Transverse colon (tissue), 4 donors: ENCODE data around the gene IFNG. TPM values are rescaled to one million over a fixed set of nuclear protein-coding genes. Genes with fewer than 3 reads are reported as not detected.
A peak's percentile ranks its signal among the peaks of the same experiment; 100 is the strongest.

ENCODE experiments used
- DNase-seq: peaks from one replicate; pipeline ENCODE4 v3.0.0-alpha.2; 2019
- H3K27ac ChIP-seq, 4 donors: fragments of 200-600 bp; sonication (generic); 2 replicates each; pipeline ENCODE4 v1.5.1; 2016 to 2018; ENCODE audit warnings: inconsistent platforms in 4 of 4
- H3K27me3 ChIP-seq: fragments of 200-600 bp; sonication (generic); 2 replicates; pipeline ENCODE4 v1.5.1; 2017; ENCODE audit warnings: inconsistent platforms
- H3K36me3 ChIP-seq, 4 donors: fragments of 200-600 bp; sonication (generic); 2 replicates each; pipeline ENCODE4 v1.5.1; 2017 to 2019; ENCODE audit warnings: inconsistent platforms in 4 of 4
- H3K4me1 ChIP-seq, 4 donors: fragments of 200-600 bp; sonication (generic); 2 replicates each; pipeline ENCODE4 v1.5.1; 2017 to 2020; ENCODE audit warnings: inconsistent platforms in 4 of 4
- H3K4me3 ChIP-seq, 4 donors: fragments of 200-600 bp; sonication (generic); 1 replicate in 1 of 4; 2 replicates in 3 of 4; pipeline versions ENCODE4 v1.5.1 to v1.6.1; 2017 to 2019; ENCODE audit warnings: inconsistent platforms in 4 of 4
- H3K9me3 ChIP-seq, 2 donors: fragments of 200-600 bp; sonication (generic); 2 replicates each; pipeline ENCODE4 v1.5.1; 2017 to 2019; ENCODE audit warnings: inconsistent platforms in 2 of 2
- EP300 ChIP-seq: sonication (generic); formaldehyde crosslinking; IDR thresholded peaks from one replicate; pipeline ENCODE4 v1.6.1; 2017; ENCODE audit warnings: antibody characterized with exemption, low read depth
- POLR2A ChIP-seq: fragments of 450-650 bp; IDR thresholded peaks from one replicate; pipeline ENCODE4 v1.6.1; 2016; ENCODE audit warnings: antibody characterized with exemption, mild to moderate bottlenecking, moderate library complexity
- POLR2AphosphoS5 ChIP-seq, 3 donors: sonication (generic); formaldehyde crosslinking; IDR thresholded peaks; one replicate each; pipeline ENCODE4 v1.6.1; 2016; ENCODE audit warnings: antibody characterized with exemption in 3 of 3
- WGBS, 2 donors: methylation state at CpG; one replicate each; pipeline ENCODE4 v1.1.5; 2018; ENCODE audit warnings: low coverage in 1 of 2; 5-methylcytosine and 5-hydroxymethylcytosine counted together
- in situ Hi-C, 4 donors: fragments of 200-750 bp; cut with MboI; loops; one replicate each; pipeline versions ENCODE4 v1.15.0 to v1.15.1; 2017; ENCODE audit warnings: low sequenced_read_pairs in 3 of 4, low pct_ligation_motif_present in 1 of 4, low pct_unique_long_range_greater_than_20kb in 1 of 4
- intact Hi-C: fragments of 100-400 bp; cut with DNase I; formaldehyde crosslinking; loops from one replicate; pipeline ENCODE4 v1.15.1; 2023; ENCODE audit warnings: low total_unique reads
- total RNA-seq, 4 donors: library from RNA; depleted of rRNA; stranded (reverse); fragments of >200 nt; gene quantifications; one replicate each; pipeline ENCODE4 v1.1.0, GENCODE V29; 2016
- TF ChIP-seq, protein P1 (sequence below), 5 experiments: fragments of 200-600 bp in 3 of 5; fragments of 450-650 bp in 2 of 5; sonication (generic) in 3 of 5; IDR thresholded peaks; 1 replicate in 2 of 5; 2 replicates in 3 of 5; pipeline ENCODE4 v1.5.1; 2016 to 2017; ENCODE audit warnings: antibody characterized with exemption in 5 of 5, inconsistent platforms in 3 of 5, mild to moderate bottlenecking in 2 of 5, moderate library complexity in 1 of 5

Gene IFNG
- total RNA-seq, 4 donors from 2014 or later = not detected

DNA sequence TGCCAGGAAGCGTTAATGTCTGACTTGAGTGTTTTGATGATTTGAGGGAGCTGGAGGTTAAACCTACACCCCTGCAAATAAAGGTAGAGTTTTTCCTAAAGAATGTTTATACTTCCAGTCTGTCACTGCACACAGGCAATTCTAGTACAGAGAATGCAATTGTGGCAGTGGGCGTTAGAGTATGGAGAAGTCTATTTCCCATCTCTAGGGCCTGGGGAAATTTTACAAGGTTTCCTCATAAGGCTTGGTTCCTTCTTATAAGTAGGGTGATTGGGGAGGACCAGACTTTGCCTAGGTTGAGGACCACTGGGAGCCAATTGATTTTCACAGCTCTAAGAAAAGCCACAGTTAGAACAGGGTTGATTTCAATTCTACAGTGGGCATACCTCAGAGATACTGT, 44.3 kb downstream of the IFNG start:
- intact Hi-C loops (no loop called here), in situ Hi-C loops (no loop called here)
- H3K4me1 ChIP-seq = no peaks in the 10 kb centered on the region
- 85 to 88% methylated on average over 2 of the region's 2 CpGs for WGBS, 2 donors
- H3K27me3 ChIP-seq = no peaks in the 10 kb centered on the region
- no peak for DNase-seq
- H3K4me3 ChIP-seq = no peak overlapping the region
- no peaks in the 10 kb centered on the region for H3K9me3 ChIP-seq
- TF ChIP-seq POLR2A (no peak), EP300 (no peak), POLR2AphosphoS5 (IDR thresholded peaks at IDR 0.05) (no peak)
- TF ChIP-seq, protein P1, sequence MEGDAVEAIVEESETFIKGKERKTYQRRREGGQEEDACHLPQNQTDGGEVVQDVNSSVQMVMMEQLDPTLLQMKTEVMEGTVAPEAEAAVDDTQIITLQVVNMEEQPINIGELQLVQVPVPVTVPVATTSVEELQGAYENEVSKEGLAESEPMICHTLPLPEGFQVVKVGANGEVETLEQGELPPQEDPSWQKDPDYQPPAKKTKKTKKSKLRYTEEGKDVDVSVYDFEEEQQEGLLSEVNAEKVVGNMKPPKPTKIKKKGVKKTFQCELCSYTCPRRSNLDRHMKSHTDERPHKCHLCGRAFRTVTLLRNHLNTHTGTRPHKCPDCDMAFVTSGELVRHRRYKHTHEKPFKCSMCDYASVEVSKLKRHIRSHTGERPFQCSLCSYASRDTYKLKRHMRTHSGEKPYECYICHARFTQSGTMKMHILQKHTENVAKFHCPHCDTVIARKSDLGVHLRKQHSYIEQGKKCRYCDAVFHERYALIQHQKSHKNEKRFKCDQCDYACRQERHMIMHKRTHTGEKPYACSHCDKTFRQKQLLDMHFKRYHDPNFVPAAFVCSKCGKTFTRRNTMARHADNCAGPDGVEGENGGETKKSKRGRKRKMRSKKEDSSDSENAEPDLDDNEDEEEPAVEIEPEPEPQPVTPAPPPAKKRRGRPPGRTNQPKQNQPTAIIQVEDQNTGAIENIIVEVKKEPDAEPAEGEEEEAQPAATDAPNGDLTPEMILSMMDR (IDR thresholded peaks at IDR 0.05) = no peak
- H3K36me3 ChIP-seq = no peaks in the 10 kb centered on the region
- no peak overlapping the region for H3K27ac ChIP-seq

DNA sequence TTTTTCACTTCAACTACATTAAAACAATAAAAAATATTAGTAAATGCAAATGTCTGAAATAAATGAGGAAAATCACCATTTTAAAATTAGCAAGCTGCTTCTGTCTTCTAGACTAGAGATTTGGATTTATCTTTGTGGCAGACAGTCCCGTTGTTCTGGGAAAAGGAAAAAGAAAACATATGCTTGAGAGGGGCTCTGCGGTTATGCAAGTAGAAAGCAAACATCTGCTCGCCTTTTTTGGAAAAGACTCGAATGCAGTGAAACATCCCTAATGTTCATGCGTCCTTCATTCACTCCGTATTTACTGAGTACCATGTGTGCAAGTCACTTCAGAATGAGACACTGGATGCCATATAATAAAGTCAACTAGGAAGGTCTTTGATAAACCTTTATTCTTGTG, 44.9 kb downstream of the IFNG start:
- TF ChIP-seq EP300 (no peak), POLR2AphosphoS5 (IDR thresholded peaks at IDR 0.05) (no peak), POLR2A (no peak)
- TF ChIP-seq, protein P1 (IDR thresholded peaks at IDR 0.05) = no peak
- Histone ChIP-seq H3K4me3 (no peak overlapping the region), H3K36me3 (no peaks in the 10 kb centered on the region), H3K9me3 (no peaks in the 10 kb centered on the region), H3K27me3 (no peaks in the 10 kb centered on the region), H3K4me1 (no peaks in the 10 kb centered on the region), H3K27ac (no peak overlapping the region)
- intact Hi-C loops (no loop called here), in situ Hi-C loops (no loop called here)
- 83 to 86% methylated on average over 6 of the region's 6 CpGs for WGBS, 2 donors
- DNase-seq = no peak

DNA sequence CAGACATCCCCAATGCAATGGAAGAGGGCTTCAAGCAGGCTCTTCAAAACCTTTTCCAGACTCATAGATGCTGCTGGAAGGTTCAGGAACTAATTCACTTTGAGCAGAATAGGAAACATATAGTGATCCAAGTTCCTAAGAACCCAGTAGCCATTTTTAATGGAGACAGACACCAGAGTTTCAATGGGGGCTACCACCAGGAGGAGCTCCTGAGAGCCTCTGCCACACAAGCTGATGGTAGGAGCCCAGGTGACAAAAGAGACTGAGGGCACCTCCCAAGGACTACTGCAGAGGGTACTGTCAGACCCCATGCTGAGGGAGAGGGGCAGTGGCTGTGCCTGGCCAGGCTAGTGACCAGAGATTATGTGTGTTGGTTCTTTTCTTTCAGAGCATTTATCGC, 45.9 kb downstream of the IFNG start:
- DNase-seq = peak; percentile 22
- 0% methylated on average over 1 of the region's 1 CpG; no CpG with 5 or more reads in 1 of the 2 donors for WGBS, 2 donors

DNA sequence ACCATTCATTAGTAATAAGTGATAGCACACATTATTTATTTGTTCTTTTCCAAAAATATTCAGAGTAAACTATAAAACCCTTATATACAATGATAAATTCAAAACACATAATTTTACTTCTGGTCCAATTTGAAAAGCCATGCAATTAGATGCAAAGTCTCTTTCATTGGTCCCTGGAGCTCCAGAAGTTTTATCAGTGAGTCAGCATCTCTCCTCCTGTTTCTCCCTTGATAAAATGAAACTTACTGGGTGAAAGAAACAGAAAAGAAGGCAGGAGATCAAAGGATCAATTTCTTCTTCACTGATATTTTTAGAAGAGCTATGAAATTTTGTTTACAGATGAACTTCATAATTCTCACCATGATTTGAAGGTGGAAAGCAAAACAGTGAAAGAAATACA, 47.5 kb downstream of the IFNG start:
- Histone ChIP-seq H3K27ac (no peak overlapping the region), H3K36me3 (no peaks in the 10 kb centered on the region), H3K27me3 (no peaks in the 10 kb centered on the region), H3K4me1 (no peaks in the 10 kb centered on the region), H3K4me3 (no peak overlapping the region), H3K9me3 (no peaks in the 10 kb centered on the region)
- no peak for TF ChIP-seq EP300
- no peak for TF ChIP-seq POLR2A
- TF ChIP-seq, protein P1 (IDR thresholded peaks at IDR 0.05) = no peak
- TF ChIP-seq POLR2AphosphoS5 (IDR thresholded peaks at IDR 0.05) = no peak
- DNase-seq = no peak
- in situ Hi-C loops (no loop called here), intact Hi-C loops (no loop called here)

More for the DNA sequence above, 45.9 kb downstream of the IFNG start:
- Histone ChIP-seq H3K9me3 (no peaks in the 10 kb centered on the region), H3K27ac (no peak overlapping the region), H3K4me1 (no peaks in the 10 kb centered on the region), H3K27me3 (no peaks in the 10 kb centered on the region), H3K36me3 (no peaks in the 10 kb centered on the region), H3K4me3 (no peak overlapping the region)
- in situ Hi-C loops (no loop called here), intact Hi-C loops (no loop called here)
- TF ChIP-seq EP300 (no peak), POLR2AphosphoS5 (IDR thresholded peaks at IDR 0.05) (no peak), POLR2A (no peak)
- TF ChIP-seq, protein P1 (IDR thresholded peaks at IDR 0.05) = no peak
